Nephron progenitor cell (in vitro differentiated cells): Measurements from ENCODE around the gene CC2D1A.

ENCODE experiments used
- DNase-seq: peaks from one replicate; pipeline ENCODE4 v3.0.0; 2021
- H3K27ac Mint-ChIP-seq: 2 replicates; pipeline ENCODE4 v1.8.0; 2021; ENCODE audit warnings: mild to moderate bottlenecking, moderate library complexity, mixed read lengths
- H3K27me3 Mint-ChIP-seq: 2 replicates; pipeline ENCODE4 v1.8.0; 2021; ENCODE audit warnings: mild to moderate bottlenecking, low read depth, mixed read lengths; ENCODE audit not compliant: poor library complexity
- H3K36me3 Mint-ChIP-seq: 2 replicates; pipeline ENCODE4 v1.8.0; 2021; ENCODE audit warnings: low read depth, mixed read lengths
- H3K4me1 Mint-ChIP-seq: 2 replicates; pipeline ENCODE4 v1.8.0; 2021; ENCODE audit warnings: mixed read lengths
- H3K4me3 Mint-ChIP-seq: 2 replicates; pipeline ENCODE4 v1.8.0; 2021; ENCODE audit warnings: mild to moderate bottlenecking, moderate library complexity, mixed read lengths
- H3K9me3 Mint-ChIP-seq: 2 replicates; pipeline ENCODE4 v1.8.0; 2021; ENCODE audit warnings: mild to moderate bottlenecking, moderate library complexity, mixed read lengths
- CTCF ChIP-seq: fragments of 200-600 bp; sonication (generic); IDR thresholded peaks from 2 replicates; pipeline ENCODE4 v1.5.0; 2021; ENCODE audit warnings: antibody characterized with exemption

CC2D1A gene

GRCh38 chr19:13957051-13957450 is 51.0 kb downstream of the CC2D1A start:
- Mint-ChIP-seq H3K4me1 (peaks cover 18% of the 10 kb centered on the region), H3K9me3 (no peaks in the 10 kb centered on the region), H3K27ac (no peak overlapping the region), H3K27me3 (peaks cover 3% of the 10 kb centered on the region), H3K36me3 (peaks cover 15% of the 10 kb centered on the region), H3K4me3 (no peak overlapping the region)
- no peak for TF ChIP-seq CTCF
- no peak for DNase-seq

- H3K4me1 Mint-ChIP-seq = peaks cover 17% of the 10 kb centered on the region
- DNase-seq = no peak
- TF ChIP-seq CTCF = no peak
- H3K9me3 Mint-ChIP-seq = no peaks in the 10 kb centered on the region
- H3K4me3 Mint-ChIP-seq = no peak overlapping the region
- peaks cover 3% of the 10 kb centered on the region for H3K27me3 Mint-ChIP-seq
- peaks cover 15% of the 10 kb centered on the region for H3K36me3 Mint-ChIP-seq
- H3K27ac Mint-ChIP-seq = no peak overlapping the region
These were observed 52.0 kb downstream of the CC2D1A start for GRCh38 chr19:13958043-13958442.

- DNase-seq = no peak
- no peaks in the 10 kb centered on the region for H3K9me3 Mint-ChIP-seq
- peaks cover 17% of the 10 kb centered on the region for H3K36me3 Mint-ChIP-seq
- H3K4me1 Mint-ChIP-seq = peaks cover 7% of the 10 kb centered on the region
- TF ChIP-seq CTCF = no peak
- H3K27ac Mint-ChIP-seq = no peak overlapping the region
- no peak overlapping the region for H3K4me3 Mint-ChIP-seq
- H3K27me3 Mint-ChIP-seq = peaks cover 4% of the 10 kb centered on the region
These were observed 53.4 kb downstream of the CC2D1A start for GRCh38 chr19:13959141-13959961.

GRCh38 chr19:13959962-13960862 is 54.2 kb downstream of the CC2D1A start:
- peak; percentile 38 for DNase-seq

More at GRCh38 chr19:13959962-13960862, 54.2 kb downstream of the CC2D1A start:
- H3K9me3 Mint-ChIP-seq = no peaks in the 10 kb centered on the region
- H3K4me1 Mint-ChIP-seq = peaks cover 7% of the 10 kb centered on the region
- peak overlapping the region; percentile 42 for H3K27ac Mint-ChIP-seq
- H3K27me3 Mint-ChIP-seq = peaks cover 4% of the 10 kb centered on the region
- no peak overlapping the region for H3K4me3 Mint-ChIP-seq
- peaks cover 26% of the 10 kb centered on the region for H3K36me3 Mint-ChIP-seq
- peak; percentile 18 for TF ChIP-seq CTCF
